Kidney (tissue), 14 donors: ENCODE measurements around the gene LHFPL6. TPM values are rescaled to one million over a fixed set of nuclear protein-coding genes. Genes with fewer than 3 reads are reported as not detected.

ENCODE experiments used
- DNase-seq, 5 donors: peaks; one replicate each; pipeline ENCODE4 v3.0.0-alpha.2; 2013 to 2020
- FAIRE-seq: peaks from 2 replicates; lab custom pipeline; 2012; peaks lifted over from hg19 to GRCh38; lab: Jason Lieb, UNC
- H3K27ac ChIP-seq, 2 donors: one replicate each; pipeline ENCODE4 v1.7.0; 2013; ENCODE audit warnings: low read depth in 2 of 2, low read length in 2 of 2, inconsistent platforms in 1 of 2
- H3K27me3 ChIP-seq: one replicate; pipeline ENCODE4 v1.7.1; 2013; ENCODE audit warnings: low read length, inconsistent platforms; ENCODE audit not compliant: control insufficient read depth, insufficient read depth
- H3K36me3 ChIP-seq, 3 donors: one replicate each; pipeline versions ENCODE4 v1.7.0 to v1.7.1; 2013; ENCODE audit warnings: low read length in 3 of 3, control low read depth in 1 of 3, inconsistent platforms in 1 of 3; ENCODE audit not compliant: insufficient read depth in 3 of 3, control insufficient read depth in 2 of 3
- H3K4me1 ChIP-seq, 3 donors: one replicate each; pipeline versions ENCODE4 v1.7.0 to v1.7.1; 2013; ENCODE audit warnings: low read length in 3 of 3, inconsistent platforms in 1 of 3, low read depth in 1 of 3; ENCODE audit not compliant: control insufficient read depth in 2 of 3, insufficient read depth in 2 of 3
- H3K4me3 ChIP-seq, 3 donors: one replicate each; pipeline versions ENCODE4 v1.7.0 to v1.8.1; 2013; ENCODE audit warnings: low read length in 3 of 3, control low read depth in 1 of 3, inconsistent platforms in 1 of 3
- H3K9ac ChIP-seq, 3 donors: one replicate each; pipeline versions ENCODE4 v1.7.0 to v1.7.1; 2013; ENCODE audit warnings: low read length in 3 of 3, control low read depth in 1 of 3, inconsistent platforms in 1 of 3
- H3K9me3 ChIP-seq, 3 donors: one replicate each; pipeline versions ENCODE4 v1.7.0 to v1.7.1; 2013; ENCODE audit warnings: low read length in 3 of 3, control low read depth in 1 of 3, inconsistent platforms in 1 of 3; ENCODE audit not compliant: control insufficient read depth in 2 of 3, insufficient read depth in 1 of 3
- CTCF ChIP-seq: IDR thresholded peaks from 3 replicates; pipeline ENCODE4 v1.5.1; 2012; ENCODE audit warnings: mild to moderate bottlenecking, moderate library complexity, borderline replicate concordance; ENCODE audit not compliant: insufficient read depth; ENCODE audit errors: extremely low read depth
- intact Hi-C: fragments of 100-400 bp; cut with DNase I; formaldehyde crosslinking; loops from one replicate; pipeline ENCODE4 v1.11.1; 2022
- polyA plus RNA-seq: library from polyadenylated mRNA; stranded (reverse); fragments of 350-450 nt; fragmentation: Illumina TruSeq; extraction: RNeasy Lipid Tissue Mini Kit (QIAGEN cat#74804); gene quantifications from one replicate; pipeline ENCODE4 v1.2.3, GENCODE V29; 2014; ENCODE audit warnings: low read depth, low replicate concordance; ENCODE audit not compliant: insufficient read depth
- total RNA-seq: library from RNA; stranded (reverse); fragmentation: NEBNext Ultra II Directional; extraction: Animal tissue kit (Norgen Biotek cat#: 25700); gene quantifications from one replicate; pipeline ENCODE4 v1.2.1, GENCODE V29; 2021
- donor health status: control.
- donor health status: control.
- donor health status: control.
- donor health status: control.
- donor health status: control.
- donor health status: DM: yes; HTN: yes; CAD: no.
- donor health status: Normal renal cell carcinoma (clear cell type).

LHFPL6 gene
- total and polyA plus RNA-seq, 2 donors from 2014 or later = 33.0 to 59.2 TPM

DNA sequence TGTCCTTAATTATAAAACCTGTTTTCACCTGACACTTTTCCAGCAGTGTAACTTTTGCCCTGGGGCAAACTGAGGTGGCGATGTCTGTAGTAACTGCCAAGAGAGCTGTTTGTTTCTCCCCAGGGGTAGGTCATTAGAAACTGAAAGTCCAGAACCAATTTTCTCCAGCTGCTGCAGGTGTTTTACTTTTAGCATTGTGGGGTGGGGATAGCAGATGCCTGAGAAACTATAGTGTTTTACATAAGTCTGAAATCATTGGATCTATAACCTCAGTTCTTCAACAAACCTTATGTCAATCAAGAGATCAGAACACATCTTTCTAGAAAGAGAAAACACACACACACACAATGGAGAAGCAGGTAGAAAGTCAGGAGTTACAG is 92.7 kb downstream of the LHFPL6 start:
- H3K36me3 ChIP-seq = no peaks in the 10 kb centered on the region
- no peak for FAIRE-seq
- H3K9ac ChIP-seq = no peak overlapping the region
- H3K4me1 ChIP-seq = no peaks in the 10 kb centered on the region
- H3K4me3 ChIP-seq = no peak overlapping the region
- TF ChIP-seq CTCF = no peak
- DNase-seq = no peak
- intact Hi-C loops = no loop called here
- H3K27me3 ChIP-seq = no peaks in the 10 kb centered on the region
- H3K9me3 ChIP-seq = no peaks in the 10 kb centered on the region
- no peak overlapping the region for H3K27ac ChIP-seq

DNA sequence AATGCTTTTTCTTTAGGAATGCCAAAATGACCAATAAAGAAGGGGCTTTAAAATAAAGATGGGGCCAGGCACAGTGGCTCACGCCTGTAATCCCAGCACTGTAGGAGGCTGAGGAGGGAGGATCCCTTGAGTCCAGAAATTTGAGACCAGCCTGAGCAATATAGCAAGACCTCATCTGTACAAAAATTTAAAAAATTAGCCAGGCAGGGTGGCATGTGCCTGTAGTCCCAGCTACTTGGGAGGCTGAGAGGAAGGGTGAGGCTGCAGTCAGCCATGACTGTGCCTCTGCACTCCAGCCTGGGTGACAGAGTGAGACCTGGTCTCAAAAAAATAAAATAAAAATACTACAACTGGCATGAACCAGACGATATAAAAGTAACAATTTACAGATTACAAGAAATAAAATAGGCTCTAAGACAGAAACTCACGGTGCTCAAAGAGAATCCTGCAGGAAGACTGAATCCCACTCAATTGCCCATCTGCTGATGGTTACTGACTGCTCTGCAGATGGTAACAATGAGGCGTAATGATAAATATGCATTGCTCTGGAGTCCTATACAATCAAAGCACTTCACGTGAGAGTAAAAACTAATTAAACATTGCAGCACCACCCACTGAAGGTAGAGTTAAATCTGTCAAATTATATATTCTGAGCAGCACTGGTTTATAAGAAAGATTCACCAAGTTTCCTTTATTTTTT is 93.2 kb downstream of the LHFPL6 start:
- intact Hi-C loops = no loop called here
- Histone ChIP-seq H3K4me3 (no peak overlapping the region), H3K27ac (no peak overlapping the region), H3K4me1 (no peaks in the 10 kb centered on the region), H3K36me3 (no peaks in the 10 kb centered on the region), H3K9me3 (no peaks in the 10 kb centered on the region), H3K9ac (no peak overlapping the region), H3K27me3 (no peaks in the 10 kb centered on the region)
- no peak for TF ChIP-seq CTCF
- FAIRE-seq = no peak
- DNase-seq = no peak

GRCh38 chr13:39506559-39507390 is 96.2 kb downstream of the LHFPL6 start:
- FAIRE-seq (no peak), DNase-seq (peak in 2 of 5 donors; percentile 11 to 25)
- no peak overlapping the region for H3K27ac ChIP-seq
- no peaks in the 10 kb centered on the region for H3K27me3 ChIP-seq
- H3K9me3 ChIP-seq = no peaks in the 10 kb centered on the region
- no peak overlapping the region for H3K9ac ChIP-seq
- no peak overlapping the region for H3K4me3 ChIP-seq
- intact Hi-C loops = no loop called here
- no peaks in the 10 kb centered on the region for H3K36me3 ChIP-seq
- H3K4me1 ChIP-seq = no peaks in the 10 kb centered on the region
- TF ChIP-seq CTCF = no peak
